ENCODE results near the gene SGMS1.
"Not testable (repeated sequence)": the region's sequence is repeated elsewhere in the genome, so short reads cannot be mapped to it uniquely, and the experiment has no call there.

Gene SGMS1

GRCh38 chr10:50503661-50504320 is 120.0 kb downstream of the SGMS1 start:
- Histone ChIP-seq H3K4me3 (no peak overlapping the region), H3K9me3 (no peaks in the 10 kb centered on the region), H3K4me1 (peaks cover 0 to 16% (median 6%) of the 10 kb centered on the region in 4 donors), H3K36me3 (no peaks in the 10 kb centered on the region), H3K27me3 (no peaks in the 10 kb centered on the region), H3K27ac (no peak overlapping the region)
- intact Hi-C loops (cut with DNase I; ENCODE audit: low total_unique reads): loop anchor here (10.0 kb wide), 1 partner anchor 59 kb away; no protein-coding TSS in a partner anchor
- DNase-seq: no peak
- TF ChIP-seq, protein P1, sequence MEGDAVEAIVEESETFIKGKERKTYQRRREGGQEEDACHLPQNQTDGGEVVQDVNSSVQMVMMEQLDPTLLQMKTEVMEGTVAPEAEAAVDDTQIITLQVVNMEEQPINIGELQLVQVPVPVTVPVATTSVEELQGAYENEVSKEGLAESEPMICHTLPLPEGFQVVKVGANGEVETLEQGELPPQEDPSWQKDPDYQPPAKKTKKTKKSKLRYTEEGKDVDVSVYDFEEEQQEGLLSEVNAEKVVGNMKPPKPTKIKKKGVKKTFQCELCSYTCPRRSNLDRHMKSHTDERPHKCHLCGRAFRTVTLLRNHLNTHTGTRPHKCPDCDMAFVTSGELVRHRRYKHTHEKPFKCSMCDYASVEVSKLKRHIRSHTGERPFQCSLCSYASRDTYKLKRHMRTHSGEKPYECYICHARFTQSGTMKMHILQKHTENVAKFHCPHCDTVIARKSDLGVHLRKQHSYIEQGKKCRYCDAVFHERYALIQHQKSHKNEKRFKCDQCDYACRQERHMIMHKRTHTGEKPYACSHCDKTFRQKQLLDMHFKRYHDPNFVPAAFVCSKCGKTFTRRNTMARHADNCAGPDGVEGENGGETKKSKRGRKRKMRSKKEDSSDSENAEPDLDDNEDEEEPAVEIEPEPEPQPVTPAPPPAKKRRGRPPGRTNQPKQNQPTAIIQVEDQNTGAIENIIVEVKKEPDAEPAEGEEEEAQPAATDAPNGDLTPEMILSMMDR (IDR thresholded peaks at IDR 0.05): no peak

DNA sequence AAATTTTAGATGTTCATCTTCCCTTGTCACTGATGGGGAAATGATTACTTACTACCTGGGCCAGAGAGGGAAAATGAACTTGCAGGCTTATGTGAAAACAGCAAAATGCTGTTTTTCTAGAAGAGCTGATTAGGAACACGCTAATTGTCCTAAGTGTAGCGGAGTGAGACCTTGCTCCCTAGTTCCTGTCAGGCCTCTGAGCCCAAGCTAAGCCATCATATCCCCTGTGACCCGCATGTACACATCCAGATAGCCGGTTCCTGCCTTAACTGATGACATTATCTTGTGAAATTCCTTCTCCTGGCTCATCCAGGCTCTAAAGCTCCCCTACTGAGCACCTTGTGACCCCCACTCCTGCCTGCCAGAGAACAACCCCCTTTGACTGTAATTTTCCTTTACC is 120.6 kb downstream of the SGMS1 start:
- H3K27me3 ChIP-seq, H3K4me3 ChIP-seq, DNase-seq, H3K36me3 ChIP-seq, H3K27ac ChIP-seq, H3K9me3 ChIP-seq: not testable (repeated sequence)
- intact Hi-C loops (cut with DNase I; ENCODE audit: low total_unique reads): loop anchor here (10.0 kb wide), 1 partner anchor 58 kb away; no protein-coding TSS in a partner anchor
- peaks cover 0 to 17% (median 8%) of the 10 kb centered on the region in 4 donors for H3K4me1 ChIP-seq

DNA sequence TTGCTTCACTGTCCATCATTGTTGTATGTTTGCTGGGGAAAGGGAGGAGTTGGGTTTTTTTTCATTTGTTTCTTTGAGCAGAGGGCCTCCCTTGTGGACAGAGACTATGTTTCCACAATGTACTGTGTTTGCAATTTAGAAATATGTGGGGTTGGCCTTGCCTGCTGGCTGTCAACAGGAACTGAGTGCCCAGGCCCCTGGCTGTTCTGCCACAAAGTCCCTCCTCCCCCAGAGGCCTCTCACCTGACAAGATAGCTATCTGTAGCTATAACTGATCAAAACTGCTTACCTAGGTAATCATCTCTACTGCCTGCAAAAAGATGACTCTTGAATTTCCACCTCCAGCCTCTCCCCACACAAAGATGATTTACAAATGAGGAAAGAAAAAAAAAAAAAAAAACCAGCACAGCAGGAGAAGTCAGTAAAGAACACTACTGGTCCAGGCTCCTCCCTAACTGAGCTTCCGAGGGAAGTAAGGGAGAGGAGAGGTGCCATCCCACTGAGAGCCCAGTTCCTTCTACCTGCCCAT is 121.8 kb downstream of the SGMS1 start:
- Histone ChIP-seq H3K4me3 (no peak overlapping the region), H3K36me3 (no peaks in the 10 kb centered on the region), H3K4me1 (peaks cover 0 to 28% (median 11%) of the 10 kb centered on the region in 4 donors), H3K9me3 (no peaks in the 10 kb centered on the region), H3K27me3 (no peaks in the 10 kb centered on the region), H3K27ac (no peak overlapping the region)
- intact Hi-C loops (cut with DNase I; ENCODE audit: low total_unique reads): loop anchor here (10.0 kb wide), 1 partner anchor 57 kb away; no protein-coding TSS in a partner anchor
- TF ChIP-seq, protein P1 (IDR thresholded peaks at IDR 0.05): no peak
- no peak for DNase-seq

- H3K9me3 ChIP-seq: no peaks in the 10 kb centered on the region
- H3K27me3 ChIP-seq: no peaks in the 10 kb centered on the region
- DNase-seq: no peak
- H3K4me3 ChIP-seq: no peak overlapping the region
- TF ChIP-seq, protein P1 (IDR thresholded peaks at IDR 0.05): no peak
- no peaks in the 10 kb centered on the region for H3K36me3 ChIP-seq
- intact Hi-C loops (cut with DNase I; ENCODE audit: low total_unique reads): loop anchor here (10.0 kb wide), 1 partner anchor 57 kb away; no protein-coding TSS in a partner anchor
- H3K4me1 ChIP-seq: peaks cover 0 to 30% (median 11%) of the 10 kb centered on the region in 4 donors
- no peak overlapping the region for H3K27ac ChIP-seq
These were observed 122.3 kb downstream of the SGMS1 start for GRCh38 chr10:50501478-50501877.

DNA sequence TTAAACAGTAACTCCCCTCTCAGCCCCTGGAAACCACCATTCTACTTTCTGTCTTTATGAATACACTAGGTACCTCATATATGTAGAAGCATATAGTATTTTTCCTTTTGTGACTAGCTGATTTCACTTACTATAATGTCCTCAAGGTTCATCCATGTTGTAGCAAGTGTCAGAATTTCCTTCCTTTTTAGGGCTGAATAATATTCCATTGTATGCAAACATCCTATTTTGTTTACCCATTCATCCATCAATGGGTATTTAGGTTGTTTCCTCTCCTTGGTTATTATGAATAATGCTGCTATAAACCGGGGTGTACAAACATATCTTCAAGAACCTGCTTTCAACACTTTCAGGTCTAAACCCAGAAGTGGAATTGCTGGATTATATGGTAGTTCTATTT is 125.3 kb downstream of the SGMS1 start:
- peaks cover 0 to 30% (median 10%) of the 10 kb centered on the region in 4 donors for H3K4me1 ChIP-seq
- peak overlapping the region; percentile 45 to 50 for H3K27ac ChIP-seq
- intact Hi-C loops (cut with DNase I; ENCODE audit: low total_unique reads): no loop called here
- no peaks in the 10 kb centered on the region for H3K27me3 ChIP-seq
- no peak for DNase-seq
- H3K4me3 ChIP-seq: no peak overlapping the region
- H3K9me3 ChIP-seq: no peaks in the 10 kb centered on the region
- H3K36me3 ChIP-seq: no peaks in the 10 kb centered on the region
- TF ChIP-seq, protein P1 (IDR thresholded peaks at IDR 0.05): no peak

DNA sequence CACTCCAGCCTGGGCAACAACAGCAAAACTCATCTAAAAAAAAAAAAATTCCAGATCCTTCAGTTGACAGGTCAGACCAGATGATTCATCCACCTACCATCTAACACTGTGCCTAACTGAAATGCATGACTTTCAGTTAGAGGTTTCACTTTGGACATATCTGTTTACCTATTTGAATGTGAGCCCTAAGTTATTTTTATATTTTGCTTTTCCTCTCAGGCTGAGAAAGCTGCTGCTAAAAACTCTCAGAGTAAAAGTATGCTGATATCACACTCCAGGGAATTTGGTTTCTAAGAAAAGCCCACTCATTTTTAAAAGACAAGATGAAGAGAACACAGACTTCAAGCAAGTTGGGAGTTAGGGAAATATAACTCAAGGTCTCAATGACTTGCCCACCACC is 126.0 kb downstream of the SGMS1 start:
- H3K9me3 ChIP-seq: no peaks in the 10 kb centered on the region
- H3K4me1 ChIP-seq: peaks cover 0 to 30% (median 7%) of the 10 kb centered on the region in 4 donors
- no peaks in the 10 kb centered on the region for H3K27me3 ChIP-seq
- peak overlapping the region; percentile 45 to 50 for H3K27ac ChIP-seq
- no peaks in the 10 kb centered on the region for H3K36me3 ChIP-seq
- TF ChIP-seq, protein P1 (IDR thresholded peaks at IDR 0.05): no peak
- intact Hi-C loops (cut with DNase I; ENCODE audit: low total_unique reads): no loop called here
- DNase-seq: no peak
- peak overlapping the region; percentile 9 to 15 for H3K4me3 ChIP-seq
